GM21825 (cell line): ENCODE results near the gene RHEBL1.

Experiments used
- ATAC-seq: cut with Tn5 transposase; IDR thresholded peaks from one replicate; pipeline ENCODE4 v1.9.1; 2021; ENCODE audit warnings: mild to moderate bottlenecking, moderate library complexity; ENCODE audit not compliant: unreplicated experiment

The RHEBL1 gene

DNA sequence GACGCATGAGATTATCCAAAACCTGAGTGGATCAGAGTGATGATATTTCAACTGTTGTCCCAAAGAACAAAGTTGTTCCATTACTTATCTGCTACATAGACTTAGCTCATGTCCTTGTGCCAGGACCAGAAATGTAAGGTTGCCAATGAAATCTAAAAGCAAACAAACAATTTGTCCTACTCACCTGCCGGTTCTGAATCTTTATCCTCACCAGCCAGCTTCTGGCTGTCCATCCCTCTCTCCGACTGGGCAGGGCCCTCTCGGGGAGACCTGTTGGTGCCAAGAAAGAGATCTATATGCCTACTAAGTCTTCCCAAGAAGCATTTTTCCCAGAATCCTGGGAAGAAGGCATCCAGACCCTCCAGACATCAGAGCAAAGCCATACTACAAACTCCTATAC is 14.7 kb downstream of the RHEBL1 start:
- no peak for ATAC-seq

- ATAC-seq: no peak
These were observed 15.3 kb downstream of the RHEBL1 start for GRCh38 chr12:49054524-49054923.

GRCh38 chr12:49054096-49054495 is 15.7 kb downstream of the RHEBL1 start:
- ATAC-seq: no peak

DNA sequence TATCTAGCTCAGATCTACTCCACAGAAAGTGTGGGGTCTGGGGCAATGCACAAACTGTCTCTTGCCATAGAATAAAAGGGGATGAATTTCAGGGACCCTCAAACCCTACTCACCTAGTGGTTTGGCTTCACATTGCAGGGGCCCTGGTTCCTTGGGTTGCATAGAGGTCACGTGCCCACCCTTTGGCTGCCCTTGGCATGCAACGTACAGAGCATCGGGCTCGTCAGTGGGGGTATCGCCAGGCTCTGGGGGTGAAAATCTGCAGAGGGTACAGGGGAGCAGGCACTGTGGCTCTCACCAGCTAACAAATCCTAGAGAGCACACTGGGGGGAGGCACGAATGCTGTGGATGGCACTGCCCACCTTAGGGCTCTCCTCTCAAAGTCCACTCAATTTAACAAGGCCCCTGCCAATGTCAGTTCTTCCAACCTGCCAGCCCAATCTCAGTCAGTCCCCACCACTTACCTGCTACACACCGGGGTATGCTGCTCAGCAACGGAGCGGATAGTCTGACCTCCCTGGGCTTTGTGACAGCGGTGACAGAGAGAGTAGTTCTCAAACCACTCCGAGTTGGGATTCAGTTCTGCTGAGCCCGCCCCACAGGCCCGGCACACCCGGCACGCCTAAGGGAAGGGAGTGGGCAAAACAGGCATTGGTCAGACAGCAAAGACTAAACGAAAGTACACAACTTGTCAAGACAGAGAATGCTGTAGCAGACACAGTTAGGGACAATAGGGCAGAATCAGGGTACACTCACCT is 17.1 kb downstream of the RHEBL1 start:
- no peak for ATAC-seq

GRCh38 chr12:49051777-49052438 is 17.9 kb downstream of the RHEBL1 start:
- ATAC-seq: no peak

- ATAC-seq: no peak
These were observed 18.4 kb downstream of the RHEBL1 start for GRCh38 chr12:49051373-49051764.

DNA sequence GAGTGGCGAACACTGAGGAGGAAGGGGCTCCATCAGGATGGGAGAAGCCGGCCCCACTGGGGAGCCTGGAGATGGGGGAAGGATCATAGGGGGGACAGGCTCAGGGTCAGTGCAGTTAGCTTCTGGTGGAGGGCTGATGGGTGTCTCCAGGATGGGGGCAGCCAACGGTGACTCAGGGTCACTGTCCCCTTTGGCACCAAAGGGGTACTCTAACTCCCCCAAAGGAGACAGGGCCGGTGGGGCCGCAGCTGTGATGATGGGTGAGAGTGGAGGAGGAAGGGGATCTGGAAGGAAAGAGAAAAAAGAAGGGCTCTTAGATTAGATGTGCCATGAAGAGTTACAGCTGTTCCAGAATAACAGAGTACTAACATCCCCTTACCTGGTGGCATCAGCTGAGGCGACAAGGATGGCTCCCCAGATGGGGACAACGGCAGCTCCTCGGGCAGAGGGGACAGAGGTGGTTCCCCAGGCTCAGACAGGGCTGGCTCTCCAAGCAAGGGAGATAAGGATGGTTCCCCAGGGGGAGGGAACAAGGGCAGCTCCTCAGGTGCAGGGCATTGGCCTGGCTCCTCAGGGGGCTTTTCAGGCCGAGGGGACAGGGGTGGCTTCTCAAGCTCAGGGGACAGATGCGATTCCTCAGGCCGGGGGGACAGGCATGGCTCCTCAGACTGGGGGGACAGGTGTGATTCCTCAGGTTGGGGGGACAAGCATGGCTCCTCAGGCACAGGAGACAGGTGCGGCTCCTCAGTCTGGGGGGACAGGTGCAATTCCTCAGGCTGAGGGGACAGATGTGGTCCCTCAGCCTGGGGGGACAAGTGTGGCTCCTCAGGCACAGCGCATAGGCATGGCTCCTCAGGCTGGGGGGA is 19.0 kb downstream of the RHEBL1 start:
- ATAC-seq: no peak

DNA sequence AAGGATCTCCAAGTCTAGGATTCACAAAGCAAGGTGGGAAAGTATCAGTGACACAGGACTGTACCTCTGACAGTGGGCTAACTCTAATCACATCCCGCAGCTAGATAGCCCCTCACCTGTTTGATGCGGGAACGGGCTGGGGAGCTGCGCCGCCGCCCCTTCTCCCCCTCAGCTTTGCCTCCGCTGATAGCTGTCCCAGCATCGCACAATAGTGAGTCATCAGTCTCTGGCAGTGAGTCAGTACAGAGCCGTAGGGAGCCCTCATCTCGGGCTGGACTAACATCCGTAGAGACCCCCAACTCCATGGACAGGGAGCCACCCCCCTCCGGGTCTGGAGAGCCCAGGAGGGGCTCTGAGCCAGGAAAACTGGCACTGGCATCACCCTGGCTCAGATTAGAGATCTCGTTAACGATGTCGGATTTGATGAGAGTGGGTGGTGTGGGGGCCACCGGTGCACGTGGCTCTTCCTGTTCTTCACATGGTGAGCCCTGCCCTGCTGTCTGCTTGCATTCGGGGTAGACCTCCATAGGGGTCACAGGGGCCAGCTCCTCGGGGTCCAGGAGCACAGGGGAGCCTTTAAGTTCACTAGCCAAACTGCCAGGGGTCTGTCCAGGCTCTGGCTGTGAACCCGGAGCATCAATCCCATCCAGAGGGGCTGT is 20.1 kb downstream of the RHEBL1 start:
- no peak for ATAC-seq

GRCh38 chr12:49048953-49049352 is 20.8 kb downstream of the RHEBL1 start:
- no peak for ATAC-seq

DNA sequence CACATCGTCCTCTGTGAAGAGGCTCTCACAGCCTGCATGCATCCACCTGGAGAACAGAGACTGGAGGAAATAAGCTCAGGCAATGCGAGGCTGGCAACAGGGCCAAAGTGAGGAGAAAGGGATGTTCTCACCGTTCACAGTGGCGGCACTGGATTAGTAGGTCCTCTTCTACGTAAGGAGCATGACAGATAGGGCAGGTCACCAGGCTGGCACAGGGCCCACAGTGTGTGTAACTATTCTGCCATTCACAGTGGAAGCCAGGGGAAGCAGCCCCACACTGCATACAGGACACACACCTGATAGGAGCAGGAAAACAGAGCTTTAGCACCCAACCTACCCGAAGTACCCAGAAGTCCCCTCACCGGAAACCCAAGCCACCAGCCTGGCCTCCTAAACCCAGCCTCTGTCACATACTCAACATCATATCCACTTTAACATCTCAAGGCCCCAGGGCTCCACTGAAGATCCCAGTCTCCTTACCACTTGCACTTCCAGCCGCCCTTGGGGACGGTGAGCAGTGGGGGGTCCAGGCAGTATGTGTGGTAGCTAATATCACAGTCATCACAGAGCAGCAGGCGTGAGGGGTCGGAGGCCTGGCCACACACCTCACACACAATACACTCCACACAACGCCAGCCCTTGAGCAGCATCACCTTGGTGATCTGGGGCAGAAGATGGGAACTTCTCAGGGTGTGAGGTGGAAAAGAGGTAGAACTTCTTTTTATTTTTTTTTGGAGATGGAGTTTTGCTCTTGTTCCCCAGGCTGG is 23.5 kb downstream of the RHEBL1 start:
- ATAC-seq: no peak

- no peak for ATAC-seq
These were observed 25.1 kb downstream of the RHEBL1 start for GRCh38 chr12:49044660-49045059.

GRCh38 chr12:49043856-49044258 is 25.9 kb downstream of the RHEBL1 start:
- no peak for ATAC-seq

DNA sequence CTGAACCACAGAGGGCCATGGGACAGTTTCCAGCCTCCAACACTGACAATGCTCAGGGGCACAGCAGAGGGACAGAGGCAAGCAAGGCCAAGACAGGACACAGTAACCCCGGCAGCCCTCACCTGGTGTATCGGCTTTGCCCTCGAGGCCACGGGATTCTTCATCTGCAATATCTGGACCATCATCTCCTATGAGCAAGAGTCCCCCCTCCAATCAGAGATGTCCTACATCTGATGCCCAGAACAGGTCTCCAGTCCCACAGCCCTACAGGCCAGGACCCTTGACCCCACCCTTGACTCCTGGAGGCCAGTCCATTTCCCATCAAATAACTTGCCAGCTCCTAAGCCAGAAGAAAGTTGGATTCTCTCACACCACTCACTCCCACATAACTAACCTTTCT is 26.5 kb downstream of the RHEBL1 start:
- no peak for ATAC-seq

- no peak for ATAC-seq
These were observed 27.8 kb downstream of the RHEBL1 start for GRCh38 chr12:49041881-49042484.

GRCh38 chr12:49041036-49041880 is 28.5 kb downstream of the RHEBL1 start:
- ATAC-seq: no peak

- ATAC-seq: no peak
These were observed 29.4 kb downstream of the RHEBL1 start for GRCh38 chr12:49040364-49040855.

DNA sequence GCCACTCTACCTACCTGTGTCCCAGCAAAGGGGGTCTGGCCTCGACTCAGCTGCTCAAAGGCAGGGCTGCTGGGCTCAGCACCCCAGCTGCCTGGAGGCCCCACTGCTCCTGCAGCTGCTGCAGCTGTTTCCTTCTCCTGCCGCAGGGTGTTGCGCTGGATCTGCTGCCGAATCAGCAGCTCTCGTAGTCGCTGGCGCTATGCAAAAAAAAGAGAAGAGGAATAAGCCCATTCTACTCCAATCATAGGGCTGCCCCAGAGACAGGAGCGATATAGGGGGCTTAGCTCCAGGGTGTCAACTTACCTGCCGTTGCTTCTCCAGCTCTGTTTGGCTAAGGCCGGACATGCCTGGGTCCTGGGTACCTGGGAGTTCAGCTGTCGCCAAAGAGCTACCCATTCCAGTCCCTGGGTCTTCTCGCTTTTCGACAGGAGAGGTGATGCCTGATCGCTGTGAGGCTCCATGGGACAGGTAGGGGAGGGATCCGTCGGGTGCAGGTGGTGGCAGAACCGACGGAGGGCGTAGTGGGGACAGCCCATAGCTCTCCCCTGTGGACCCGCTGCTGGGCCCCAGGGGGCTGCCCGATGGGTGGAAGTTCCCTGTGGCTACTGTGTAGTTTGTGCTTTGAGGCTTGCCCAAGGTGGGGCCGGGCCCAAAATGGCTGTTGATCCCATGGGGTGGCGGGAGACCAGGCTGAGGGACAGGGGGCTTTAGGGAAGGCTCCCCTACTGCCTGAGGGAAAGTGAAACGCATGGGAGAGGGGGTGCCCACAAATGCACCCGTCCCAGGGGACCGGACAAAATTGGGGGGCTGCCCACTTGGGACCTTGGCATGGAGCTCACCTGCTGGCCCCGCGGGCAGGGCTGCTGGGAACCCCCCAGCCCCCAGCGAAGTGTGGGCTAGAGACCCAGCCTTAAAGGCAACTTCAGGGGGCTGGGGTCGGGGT is 30.1 kb downstream of the RHEBL1 start:
- ATAC-seq: no peak
